Colonic mucosa (tissue), 4 donors: Measurements from ENCODE around the gene AS3MT. TPM values are rescaled to one million over a fixed set of nuclear protein-coding genes. Genes with fewer than 3 reads are reported as not detected.

Experiments
- DNase-seq: peaks from one replicate; pipeline ENCODE4 v3.0.0-alpha.2; 2020
- H3K27ac ChIP-seq: fragments of 200-600 bp; one replicate; pipeline ENCODE4 v1.8.0; 2021
- H3K27me3 ChIP-seq: fragments of 200-600 bp; one replicate; pipeline ENCODE4 v1.8.0; 2021
- H3K36me3 ChIP-seq: fragments of 200-600 bp; one replicate; pipeline ENCODE4 v1.8.0; 2021
- H3K4me1 ChIP-seq: fragments of 200-600 bp; one replicate; pipeline ENCODE4 v1.8.0; 2021; ENCODE audit warnings: mild to moderate bottlenecking
- H3K4me3 ChIP-seq: fragments of 200-600 bp; one replicate; pipeline ENCODE4 v1.8.0; 2021
- H3K9ac ChIP-seq, 2 donors: one replicate each; pipeline ENCODE4 v1.7.0; 2013; ENCODE audit warnings: control low read depth in 2 of 2, low read depth in 2 of 2, low read length in 2 of 2
- H3K9me3 ChIP-seq: fragments of 200-600 bp; one replicate; pipeline ENCODE4 v1.8.0; 2021
- CTCF ChIP-seq: fragments of 200-600 bp; IDR thresholded peaks from one replicate; pipeline ENCODE4 v1.8.0; 2022; ENCODE audit warnings: antibody characterized with exemption, mild to moderate bottlenecking
- intact Hi-C: fragments of 100-400 bp; cut with DNase I; formaldehyde crosslinking; loops from one replicate; pipeline ENCODE4 v1.14.1; 2022
- total RNA-seq, 2 donors: library from RNA; stranded (reverse); fragmentation: NEBNext Ultra II Directional in 1 of 2; extraction: Animal tissue kit (Norgen Biotek cat#: 25700) in 1 of 2; gene quantifications; one replicate each; pipeline ENCODE4 v1.2.1, GENCODE V29; 2021
- donor health status: healthy.
- donor health status: DM: no; HTN: no; CAD: no.
- donor health status: DM: no; HTN: no; CAD: no.

AS3MT gene
- total RNA-seq, 2 donors from 2014 or later = 0.77 to 1.9 TPM

- Histone ChIP-seq H3K4me1 (peaks cover 3% of the 10 kb centered on the region), H3K4me3 (no peak overlapping the region), H3K36me3 (no peaks in the 10 kb centered on the region), H3K27me3 (no peaks in the 10 kb centered on the region), H3K9me3 (no peaks in the 10 kb centered on the region), H3K27ac (no peak overlapping the region), H3K9ac (no peak overlapping the region)
- TF ChIP-seq CTCF = no peak
- no peak for DNase-seq
- intact Hi-C loops = loop anchor here (5.0 kb wide), 1 partner anchor 99 kb away; no protein-coding TSS in a partner anchor
These were observed 37.8 kb upstream of the AS3MT start for GRCh38 chr10:102831322-102832071.

- DNase-seq = no peak
- Histone ChIP-seq H3K27me3 (no peaks in the 10 kb centered on the region), H3K27ac (no peak overlapping the region), H3K4me3 (no peak overlapping the region), H3K9ac (no peak overlapping the region), H3K9me3 (no peaks in the 10 kb centered on the region), H3K36me3 (no peaks in the 10 kb centered on the region), H3K4me1 (peaks cover 3% of the 10 kb centered on the region)
- no peak for TF ChIP-seq CTCF
- intact Hi-C loops = loop anchor here (5.0 kb wide), 1 partner anchor 100 kb away; no protein-coding TSS in a partner anchor
These were observed 37.0 kb upstream of the AS3MT start for GRCh38 chr10:102832248-102832647.

GRCh38 chr10:102832987-102833386 lies 36.3 kb upstream of the AS3MT start:
- DNase-seq = no peak
- H3K9me3 ChIP-seq = no peaks in the 10 kb centered on the region

GRCh38 chr10:102834143-102834542 lies 35.1 kb upstream of the AS3MT start:
- no peaks in the 10 kb centered on the region for H3K36me3 ChIP-seq
- H3K27ac ChIP-seq = no peak overlapping the region
- H3K27me3 ChIP-seq = no peaks in the 10 kb centered on the region
- no peak overlapping the region for H3K4me3 ChIP-seq
- peaks cover 3% of the 10 kb centered on the region for H3K4me1 ChIP-seq
- no peak overlapping the region for H3K9ac ChIP-seq
- peak; percentile 39 for DNase-seq
- intact Hi-C loops = loop anchor here (5.0 kb wide), 1 partner anchor 102 kb away; no protein-coding TSS in a partner anchor
- TF ChIP-seq CTCF = no peak
- no peaks in the 10 kb centered on the region for H3K9me3 ChIP-seq

More at GRCh38 chr10:102832987-102833386, 36.3 kb upstream of the AS3MT start:
- Histone ChIP-seq H3K27me3 (no peaks in the 10 kb centered on the region), H3K9ac (no peak overlapping the region), H3K4me3 (no peak overlapping the region), H3K4me1 (peaks cover 3% of the 10 kb centered on the region), H3K27ac (no peak overlapping the region), H3K36me3 (no peaks in the 10 kb centered on the region)
- intact Hi-C loops = loop anchor here (5.0 kb wide), 1 partner anchor 101 kb away; no protein-coding TSS in a partner anchor
- no peak for TF ChIP-seq CTCF

GRCh38 chr10:102835007-102835482 lies 34.2 kb upstream of the AS3MT start:
- peaks cover 3% of the 10 kb centered on the region for H3K4me1 ChIP-seq
- no peaks in the 10 kb centered on the region for H3K27me3 ChIP-seq
- intact Hi-C loops = loop anchor here (5.0 kb wide), 2 partner anchors 232 to 412 kb away; partner anchors contain the start of gene RPEL1
- peak; percentile 79 for TF ChIP-seq CTCF
- no peaks in the 10 kb centered on the region for H3K9me3 ChIP-seq
- peak; percentile 80 for DNase-seq
- no peak overlapping the region for H3K4me3 ChIP-seq
- H3K36me3 ChIP-seq = no peaks in the 10 kb centered on the region
- no peak overlapping the region for H3K9ac ChIP-seq
- no peak overlapping the region for H3K27ac ChIP-seq
